HepG2 (cell line): ENCODE data around the gene PTK7. TPM values are rescaled to one million over a fixed set of nuclear protein-coding genes. Genes with fewer than 3 reads are reported as not detected.

Source experiments
- ETV6 ChIP-seq: sonication (generic); formaldehyde crosslinking; conservative IDR thresholded peaks from 2 replicates; pipeline ENCODE4 v1.4.0; 2020; ENCODE audit warnings: missing genetic modification reagents
- HES4 ChIP-seq: sonication (generic); formaldehyde crosslinking; IDR thresholded peaks from 2 replicates; pipeline ENCODE4 v1.9.0; 2021; ENCODE audit warnings: mild to moderate bottlenecking, missing genetic modification reagents, borderline replicate concordance
- ISL2 ChIP-seq: sonication (generic); formaldehyde crosslinking; IDR thresholded peaks from 2 replicates; pipeline ENCODE4 v1.5.0; 2020; ENCODE audit warnings: missing genetic modification reagents
- ONECUT2 ChIP-seq: sonication (generic); formaldehyde crosslinking; IDR thresholded peaks from 2 replicates; pipeline ENCODE4 v1.4.0; 2020; ENCODE audit warnings: missing genetic modification reagents
- PAF1 ChIP-seq: IDR thresholded peaks from 2 replicates; pipeline ENCODE4 v1.6.1; 2016; ENCODE audit warnings: missing genetic modification reagents, missing compliant biosample characterization
- PITX1 ChIP-seq: sonication (generic); formaldehyde crosslinking; IDR thresholded peaks from 2 replicates; pipeline ENCODE4 v1.5.1; 2020; ENCODE audit warnings: mild to moderate bottlenecking, missing genetic modification reagents
- RAD21 ChIP-seq: fragments of 450-650 bp; formaldehyde crosslinking; IDR thresholded peaks from 2 replicates; pipeline ENCODE4 v1.5.0; 2020; ENCODE audit warnings: mild to moderate bottlenecking
- SPEN ChIP-seq: sonication (generic); formaldehyde crosslinking; IDR thresholded peaks from 2 replicates; pipeline ENCODE4 v1.5.1; 2020; ENCODE audit warnings: low read depth, mild to moderate bottlenecking, missing genetic modification reagents
- U2AF2 ChIP-seq: fragments of 200-400 bp; formaldehyde crosslinking; IDR thresholded peaks from 2 replicates; pipeline ENCODE4 v1.6.1; 2017; ENCODE audit warnings: low read depth, mild to moderate bottlenecking, low read length
- ZHX1 ChIP-seq: sonication (generic); formaldehyde crosslinking; IDR thresholded peaks from 2 replicates; pipeline ENCODE4 v1.8.1; 2022; ENCODE audit warnings: low read depth, mild to moderate bottlenecking, missing genetic modification reagents
- ZNF121 ChIP-seq: sonication (generic); formaldehyde crosslinking; IDR thresholded peaks from 2 replicates; pipeline ENCODE4 v1.5.0; 2020; ENCODE audit warnings: mild to moderate bottlenecking, missing genetic modification reagents
- ZNF253 ChIP-seq: sonication (generic); formaldehyde crosslinking; IDR thresholded peaks from 2 replicates; pipeline ENCODE4 v1.8.0; 2022; ENCODE audit warnings: mild to moderate bottlenecking, missing genetic modification reagents, borderline replicate concordance
- ZNF431 ChIP-seq: sonication (generic); formaldehyde crosslinking; IDR thresholded peaks from 2 replicates; pipeline ENCODE4 v1.9.0; 2022; ENCODE audit warnings: missing genetic modification reagents, low read depth, mild to moderate bottlenecking, borderline replicate concordance
- ZNF512 ChIP-seq: sonication (generic); formaldehyde crosslinking; IDR thresholded peaks from 2 replicates; pipeline ENCODE4 v1.4.0; 2020; ENCODE audit warnings: mild to moderate bottlenecking, missing genetic modification reagents
- ZNF547 ChIP-seq: sonication (generic); formaldehyde crosslinking; IDR thresholded peaks from 2 replicates; pipeline ENCODE4 v1.5.1; 2020; ENCODE audit warnings: mild to moderate bottlenecking, missing genetic modification reagents
- ZNF605 ChIP-seq: sonication (generic); formaldehyde crosslinking; IDR thresholded peaks from 2 replicates; pipeline ENCODE4 v1.8.0; 2022; ENCODE audit warnings: mild to moderate bottlenecking, missing genetic modification reagents
- ZSCAN22 ChIP-seq: sonication (generic); formaldehyde crosslinking; IDR thresholded peaks from 2 replicates; pipeline ENCODE4 v1.4.0; 2020; ENCODE audit warnings: mild to moderate bottlenecking, missing genetic modification reagents
- polyA plus RNA-seq, 8 experiments: library from polyadenylated mRNA; depleted of rRNA in 3 of 8; stranded (reverse) in 7 of 8; unstranded in 1 of 8; fragments of >200 nt; fragmentation: Illumina TruSeq in 4 of 8; extraction: Trizol in 4 of 8; gene quantifications; 2 replicates each; pipeline versions ENCODE4 v1.2.1 to v1.2.3, GENCODE V29; 2011 to 2016; ENCODE audit warnings: low read depth in 4 of 8, missing spikeins in 1 of 8, mixed read lengths in 1 of 8; ENCODE audit not compliant: insufficient read depth in 1 of 8
- total RNA-seq, 5 experiments: library from RNA; depleted of rRNA; stranded (reverse); fragments of >200 nt; fragmentation: Illumina TruSeq; extraction: Trizol; gene quantifications; 2 replicates each; pipeline ENCODE4 v1.2.3, GENCODE V29; 2016; ENCODE audit warnings: low read depth in 1 of 5
- TF ChIP-seq, protein P1 (sequence below): sonication (generic); formaldehyde crosslinking; IDR thresholded peaks from 2 replicates; pipeline ENCODE4 v1.4.0; 2020; ENCODE audit warnings: mild to moderate bottlenecking, missing genetic modification reagents
- TF ChIP-seq, protein P2 (sequence below): IDR thresholded peaks from 2 replicates; pipeline ENCODE4 v1.6.1; 2016
- TF ChIP-seq, protein P3 (sequence below): sonication (generic); formaldehyde crosslinking; IDR thresholded peaks from 2 replicates; pipeline ENCODE4 v1.4.0; 2020; ENCODE audit warnings: missing genetic modification reagents

The PTK7 gene
- total and polyA plus RNA-seq, 2 of the 13 experiments (the other 11 are each of a cell fraction or from before 2014, with no cell fraction given), result 98.5 to 99.8 TPM

DNA sequence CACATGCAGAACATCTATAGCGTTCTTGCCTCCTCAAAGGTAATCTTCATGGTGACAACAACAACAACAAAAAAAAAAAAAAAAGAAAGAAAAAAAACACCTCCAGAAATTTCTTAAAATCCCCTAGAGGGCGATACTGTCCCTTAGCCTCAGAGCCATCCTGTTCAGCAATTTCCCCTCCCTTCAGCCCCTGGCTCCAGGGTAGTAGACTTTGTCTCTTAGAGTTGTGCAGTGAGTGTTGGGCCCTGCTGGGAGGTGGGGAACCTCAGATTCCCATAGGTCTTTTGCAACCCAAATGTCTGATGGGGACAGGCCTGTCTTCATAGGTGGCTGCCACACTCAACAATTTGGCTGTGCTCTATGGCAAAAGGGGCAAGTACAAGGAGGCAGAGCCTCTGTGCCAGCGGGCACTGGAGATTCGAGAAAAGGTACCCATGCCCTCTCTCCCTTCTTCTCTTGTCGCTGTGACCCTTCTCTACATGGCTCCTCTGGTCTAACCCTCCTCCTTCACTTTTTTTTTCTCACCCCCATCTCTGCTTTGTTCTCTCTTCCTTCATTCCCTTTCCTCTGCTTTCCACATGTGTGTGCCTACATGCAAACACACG is 6.0 kb upstream of the PTK7 start (continued):
- TF ChIP-seq ONECUT2 (CRISPR knock-in tag) (no peak), ZSCAN22 (CRISPR knock-in tag) (no peak), RAD21 (CRISPR knock-in tag) (peak; percentile 83), ZNF605 (peak; percentile 28; the same call in 1 of the 2 replicates), ZNF253 (CRISPR knock-in tag) (no peak), SPEN (CRISPR knock-in tag) (0 out of 2 replicates have a peak, but pooled peaks have one; percentile 51), HES4 (CRISPR knock-in tag) (no peak), ZNF431 (CRISPR knock-in tag) (no peak), ZNF512 (CRISPR knock-in tag) (no peak), ZNF121 (CRISPR knock-in tag) (no peak), ETV6 (CRISPR knock-in tag) (no peak), ZNF547 (no peak), PAF1 (CRISPR knock-in tag) (no peak), PITX1 (no peak), ZHX1 (CRISPR knock-in tag) (no peak), U2AF2 (no peak), ISL2 (CRISPR knock-in tag) (no peak)
- TF ChIP-seq, protein P1, sequence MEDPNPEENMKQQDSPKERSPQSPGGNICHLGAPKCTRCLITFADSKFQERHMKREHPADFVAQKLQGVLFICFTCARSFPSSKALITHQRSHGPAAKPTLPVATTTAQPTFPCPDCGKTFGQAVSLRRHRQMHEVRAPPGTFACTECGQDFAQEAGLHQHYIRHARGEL (CRISPR knock-in tag), result no peak
- TF ChIP-seq, protein P2, sequence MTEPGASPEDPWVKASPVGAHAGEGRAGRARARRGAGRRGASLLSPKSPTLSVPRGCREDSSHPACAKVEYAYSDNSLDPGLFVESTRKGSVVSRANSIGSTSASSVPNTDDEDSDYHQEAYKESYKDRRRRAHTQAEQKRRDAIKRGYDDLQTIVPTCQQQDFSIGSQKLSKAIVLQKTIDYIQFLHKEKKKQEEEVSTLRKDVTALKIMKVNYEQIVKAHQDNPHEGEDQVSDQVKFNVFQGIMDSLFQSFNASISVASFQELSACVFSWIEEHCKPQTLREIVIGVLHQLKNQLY (CRISPR knock-in tag), result no peak
- TF ChIP-seq, protein P3, sequence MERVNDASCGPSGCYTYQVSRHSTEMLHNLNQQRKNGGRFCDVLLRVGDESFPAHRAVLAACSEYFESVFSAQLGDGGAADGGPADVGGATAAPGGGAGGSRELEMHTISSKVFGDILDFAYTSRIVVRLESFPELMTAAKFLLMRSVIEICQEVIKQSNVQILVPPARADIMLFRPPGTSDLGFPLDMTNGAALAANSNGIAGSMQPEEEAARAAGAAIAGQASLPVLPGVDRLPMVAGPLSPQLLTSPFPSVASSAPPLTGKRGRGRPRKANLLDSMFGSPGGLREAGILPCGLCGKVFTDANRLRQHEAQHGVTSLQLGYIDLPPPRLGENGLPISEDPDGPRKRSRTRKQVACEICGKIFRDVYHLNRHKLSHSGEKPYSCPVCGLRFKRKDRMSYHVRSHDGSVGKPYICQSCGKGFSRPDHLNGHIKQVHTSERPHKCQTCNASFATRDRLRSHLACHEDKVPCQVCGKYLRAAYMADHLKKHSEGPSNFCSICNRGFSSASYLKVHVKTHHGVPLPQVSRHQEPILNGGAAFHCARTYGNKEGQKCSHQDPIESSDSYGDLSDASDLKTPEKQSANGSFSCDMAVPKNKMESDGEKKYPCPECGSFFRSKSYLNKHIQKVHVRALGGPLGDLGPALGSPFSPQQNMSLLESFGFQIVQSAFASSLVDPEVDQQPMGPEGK (CRISPR knock-in tag), result no peak
